DOHH2 (cell line): ENCODE measurements around the gene ETV6.

ENCODE experiments used
- H3F3A ChIP-seq: fragments of 200-600 bp; sonication (generic), shearing (Covaris generic); 2 replicates; pipeline ENCODE4 v1.6.0; 2016; ENCODE audit warnings: antibody characterized with exemption, mild to moderate bottlenecking; ENCODE audit not compliant: control insufficient read depth, insufficient read depth
- H3K27ac ChIP-seq: fragments of 200-600 bp; sonication (generic); 2 replicates; pipeline ENCODE4 v1.5.1; 2014; ENCODE audit warnings: low read depth, mild to moderate bottlenecking, low read length, moderate library complexity
- H3K27me3 ChIP-seq: fragments of 200-600 bp; sonication (generic); 2 replicates; pipeline ENCODE4 v1.6.1; 2014; ENCODE audit warnings: mild to moderate bottlenecking, low read length, mixed read lengths; ENCODE audit not compliant: control insufficient read depth
- H3K36me3 ChIP-seq: fragments of 200-600 bp; sonication (generic); 2 replicates; pipeline ENCODE4 v1.6.1; 2014; ENCODE audit warnings: mild to moderate bottlenecking, low read length, moderate library complexity, mixed read lengths; ENCODE audit not compliant: control insufficient read depth
- H3K4me1 ChIP-seq: fragments of 200-600 bp; sonication (generic); 2 replicates; pipeline ENCODE4 v1.6.1; 2014; ENCODE audit warnings: mild to moderate bottlenecking, low read length, mixed read lengths; ENCODE audit not compliant: control insufficient read depth
- H3K4me2 ChIP-seq: fragments of 200-600 bp; sonication (generic); 2 replicates; pipeline ENCODE4 v1.6.0; 2014; ENCODE audit warnings: mild to moderate bottlenecking, low read length, moderate library complexity
- H3K4me3 ChIP-seq: fragments of 200-600 bp; sonication (generic); 2 replicates; pipeline ENCODE4 v1.5.1; 2014; ENCODE audit warnings: mild to moderate bottlenecking, low read length, mixed read lengths
- H3K79me2 ChIP-seq: fragments of 200-600 bp; sonication (generic); 2 replicates; pipeline ENCODE4 v1.6.1; 2014; ENCODE audit warnings: mild to moderate bottlenecking, low read length, mixed read lengths; ENCODE audit not compliant: control insufficient read depth
- H3K9me2 ChIP-seq: fragments of 200-600 bp; sonication (generic); replicated peaks from 2 replicates; pipeline ENCODE4 v1.6.1; 2014; ENCODE audit warnings: mild to moderate bottlenecking, low read length, mixed read lengths; ENCODE audit not compliant: control insufficient read depth
- H3K9me3 ChIP-seq: fragments of 200-600 bp; sonication (generic); 2 replicates; pipeline ENCODE4 v1.6.1; 2014; ENCODE audit warnings: antibody characterized with exemption, low read length, mixed read lengths; ENCODE audit not compliant: control insufficient read depth, insufficient read depth
- H4K20me1 ChIP-seq: fragments of 200-600 bp; sonication (generic); 2 replicates; pipeline ENCODE4 v1.6.0; 2014; ENCODE audit warnings: low read depth, mild to moderate bottlenecking, antibody characterized with exemption, low read length, moderate library complexity; ENCODE audit not compliant: control insufficient read depth, insufficient read depth
- CTCF ChIP-seq: fragments of 200-600 bp; sonication (generic); IDR thresholded peaks from one replicate; pipeline ENCODE4 v1.5.1; 2014; ENCODE audit warnings: antibody characterized with exemption, mild to moderate bottlenecking, low read depth, low read length; ENCODE audit not compliant: poor library complexity, severe bottlenecking
- EZH2phosphoT487 ChIP-seq: fragments of 200-600 bp; sonication (generic); IDR thresholded peaks from 2 replicates; pipeline ENCODE4 v1.6.1; 2017; ENCODE audit warnings: borderline replicate concordance, mild to moderate bottlenecking, antibody characterized with exemption, low read length, moderate library complexity, mixed read lengths

The ETV6 gene

GRCh38 chr12:11666131-11667050, 16.9 kb downstream of the ETV6 start:
- Histone ChIP-seq H4K20me1 (no peaks in the 10 kb centered on the region), H3K27ac (no peak overlapping the region), H3K4me1 (no peaks in the 10 kb centered on the region), H3F3A (no peaks in the 10 kb centered on the region), H3K4me3 (no peak overlapping the region), H3K27me3 (no peaks in the 10 kb centered on the region), H3K9me2 (no peaks in the 10 kb centered on the region), H3K9me3 (no peaks in the 10 kb centered on the region), H3K36me3 (no peaks in the 10 kb centered on the region), H3K4me2 (no peak overlapping the region), H3K79me2 (no peaks in the 10 kb centered on the region; the same call in 1 of the 2 replicates)
- TF ChIP-seq EZH2phosphoT487 (no peak), CTCF (no peak)

- H3K27ac ChIP-seq: no peak overlapping the region
- no peaks in the 10 kb centered on the region for H3K9me3 ChIP-seq
- H3K4me2 ChIP-seq: no peak overlapping the region
- H3K4me3 ChIP-seq: no peak overlapping the region
- H3K27me3 ChIP-seq: no peaks in the 10 kb centered on the region
- TF ChIP-seq CTCF (no peak), EZH2phosphoT487 (no peak)
- no peaks in the 10 kb centered on the region for H3K9me2 ChIP-seq
- H4K20me1 ChIP-seq: no peaks in the 10 kb centered on the region
- H3K4me1 ChIP-seq: no peaks in the 10 kb centered on the region
- H3K36me3 ChIP-seq: no peaks in the 10 kb centered on the region
- no peaks in the 10 kb centered on the region; the same call in 1 of the 2 replicates for H3K79me2 ChIP-seq
- H3F3A ChIP-seq: no peaks in the 10 kb centered on the region
Measured at GRCh38 chr12:11667171-11667570, 17.7 kb downstream of the ETV6 start.

GRCh38 chr12:11668611-11669010, 19.1 kb downstream of the ETV6 start:
- no peak overlapping the region for H3K27ac ChIP-seq
- H3K4me2 ChIP-seq: no peak overlapping the region
- no peaks in the 10 kb centered on the region for H3K4me1 ChIP-seq
- H3F3A ChIP-seq: no peaks in the 10 kb centered on the region
- no peaks in the 10 kb centered on the region for H3K9me3 ChIP-seq
- H3K9me2 ChIP-seq: no peaks in the 10 kb centered on the region
- H4K20me1 ChIP-seq: no peaks in the 10 kb centered on the region
- no peak overlapping the region for H3K4me3 ChIP-seq
- TF ChIP-seq CTCF: no peak
- no peak for TF ChIP-seq EZH2phosphoT487
- no peaks in the 10 kb centered on the region; the same call in 1 of the 2 replicates for H3K79me2 ChIP-seq
- no peaks in the 10 kb centered on the region for H3K36me3 ChIP-seq
- no peaks in the 10 kb centered on the region for H3K27me3 ChIP-seq
